Caco-2 (cell line): ENCODE measurements around the gene EMILIN2. TPM values are rescaled to one million over a fixed set of nuclear protein-coding genes. Genes with fewer than 3 reads are reported as not detected.

Experiments
- BruUV-seq: library from RNA; stranded (reverse); fragments of 400-500 nt; replicated peaks from 2 replicates; lab custom pipeline; 2021; lab: Mats Ljungman, UMichigan
- CTCF ChIA-PET: fragments of 300-600 bp; sonication (Branson Sonifier 250); formaldehyde crosslinking; loops from one replicate; lab custom pipeline; 2022; ENCODE audit warnings: antibody characterized with exemption; lab: Charles Lee
- POLR2A ChIA-PET: fragments of 300-600 bp; sonication (Branson Sonifier 250); formaldehyde crosslinking; loops from one replicate; lab custom pipeline; 2022; ENCODE audit warnings: antibody characterized with exemption; lab: Charles Lee
- DNase-seq, 2 experiments: peaks; one replicate each; pipeline versions ENCODE4 v3.0.0 to v3.0.0-alpha.2; 2020 to 2022
- H3K27me3 ChIP-seq: replicated peaks from 2 replicates; pipeline ENCODE4 v1.6.0; 2011; ENCODE audit warnings: low read length; ENCODE audit not compliant: control insufficient read depth, insufficient read depth
- H3K36me3 ChIP-seq: 2 replicates; pipeline ENCODE4 v1.5.1; 2011; ENCODE audit warnings: low read length; ENCODE audit not compliant: control insufficient read depth, insufficient read depth
- H3K4me1 ChIP-seq: fragments of 250-450 bp; sonication (Bioruptor Pico); 2 replicates; pipeline ENCODE4 v1.5.1; 2020; ENCODE audit warnings: mild to moderate bottlenecking
- H3K4me3 ChIP-seq: 2 replicates; pipeline ENCODE4 v1.5.1; 2011; ENCODE audit warnings: low read depth, mild to moderate bottlenecking, control low read depth, low read length
- H3K9me3 ChIP-seq: fragments of 250-450 bp; sonication (Bioruptor Pico); 2 replicates; pipeline ENCODE4 v1.5.1; 2020; ENCODE audit warnings: mild to moderate bottlenecking, moderate library complexity
- H3K27ac Mint-ChIP-seq: one replicate; pipeline ENCODE4 v1.8.0; 2022; ENCODE audit warnings: mixed read lengths; ENCODE audit not compliant: unreplicated experiment
- H3K27me3 Mint-ChIP-seq: one replicate; pipeline ENCODE4 v1.8.0; 2022; ENCODE audit warnings: mixed read lengths; ENCODE audit not compliant: insufficient read depth, unreplicated experiment
- H3K36me3 Mint-ChIP-seq: one replicate; pipeline ENCODE4 v1.8.0; 2022; ENCODE audit warnings: mild to moderate bottlenecking, mixed read lengths; ENCODE audit not compliant: insufficient read depth, unreplicated experiment
- H3K4me1 Mint-ChIP-seq: one replicate; pipeline ENCODE4 v1.8.0; 2022; ENCODE audit warnings: low read depth, mixed read lengths; ENCODE audit not compliant: unreplicated experiment
- H3K4me3 Mint-ChIP-seq: one replicate; pipeline ENCODE4 v1.8.0; 2022; ENCODE audit warnings: mild to moderate bottlenecking, moderate library complexity, mixed read lengths; ENCODE audit not compliant: unreplicated experiment
- H3K9me3 Mint-ChIP-seq: one replicate; pipeline ENCODE4 v1.8.0; 2022; ENCODE audit warnings: mixed read lengths; ENCODE audit not compliant: unreplicated experiment
- CTCF ChIP-seq, 2 experiments: fragments of 200-600 bp in 1 of 2; IDR thresholded peaks; 1 replicate in 1 of 2; 2 replicates in 1 of 2; pipeline versions ENCODE4 v1.5.1 to v1.8.0; 2011 to 2022; ENCODE audit warnings: antibody characterized with exemption in 1 of 2, control low read depth in 1 of 2, inconsistent platforms in 1 of 2, low read depth in 1 of 2, low read length in 1 of 2, mild to moderate bottlenecking in 1 of 2, moderate library complexity in 1 of 2; ENCODE audit not compliant: insufficient read depth in 1 of 2, severe bottlenecking in 1 of 2, unreplicated experiment in 1 of 2
- intact Hi-C: fragments of 100-400 bp; cut with micrococcal nuclease; formaldehyde crosslinking; loops from one replicate; pipeline ENCODE4 v1.10.0; 2022; ENCODE audit not compliant: unreplicated experiment
- total RNA-seq: library from RNA; stranded (reverse); gene quantifications from 2 replicates; pipeline ENCODE4 v1.2.3, GENCODE V29; 2022

Gene EMILIN2
- total RNA-seq, 1 experiment from 2014 or later: 53.4 TPM

DNA sequence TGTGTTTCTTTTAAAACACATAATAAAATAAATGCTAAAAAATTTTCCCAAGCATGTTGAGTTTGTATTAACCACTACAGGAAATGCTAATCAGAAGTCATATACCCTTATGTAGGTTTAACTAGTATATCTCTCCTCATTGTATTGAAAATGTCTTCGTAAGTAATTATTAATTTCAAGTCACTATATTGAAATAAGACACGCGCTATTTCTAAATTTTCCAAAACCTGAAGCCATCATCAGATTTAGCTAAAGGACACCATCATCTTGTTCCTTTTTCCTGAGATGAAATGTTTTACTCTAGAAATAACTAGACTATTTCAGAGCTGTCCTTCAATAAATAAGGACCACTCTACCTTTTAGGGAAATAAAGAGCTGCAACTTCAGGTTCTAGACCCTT lies 87.2 kb downstream of the EMILIN2 start:
- ChIA-PET POLR2A (no interaction called here), CTCF (interaction anchor here (1.8 kb wide), 1 partner anchor 218 kb away, joined by 4 read pairs; no protein-coding TSS in a partner anchor)
- Histone ChIP-seq H3K36me3 (peaks cover 4% of the 10 kb centered on the region), H3K4me3 (no peak overlapping the region), H3K9me3 (no peaks in the 10 kb centered on the region), H3K27me3 (no peaks in the 10 kb centered on the region), H3K4me1 (peaks cover 6% of the 10 kb centered on the region)
- Mint-ChIP-seq H3K4me3 (no peak overlapping the region), H3K27ac (no peak overlapping the region), H3K27me3 (no peaks in the 10 kb centered on the region), H3K4me1 (peaks cover 6% of the 10 kb centered on the region), H3K9me3 (no peaks in the 10 kb centered on the region), H3K36me3 (peaks cover 44% of the 10 kb centered on the region)
- no TSS peak for BruUV-seq
- DNase-seq: no peak
- no peak for TF ChIP-seq CTCF (IDR thresholded peaks at IDR 0.05; ENCODE audit: insufficient read depth in 1 of 2, low read depth in 1 of 2, low read length in 1 of 2, severe bottlenecking in 1 of 2, unreplicated experiment in 1 of 2)
- intact Hi-C loops: loop anchor here (5.0 kb wide), 1 partner anchor 733 kb away; no protein-coding TSS in a partner anchor

- peaks cover 21% of the 10 kb centered on the region for H3K4me1 ChIP-seq
- POLR2A ChIA-PET: no interaction called here
- no peaks in the 10 kb centered on the region for H3K9me3 Mint-ChIP-seq
- no TSS peak for BruUV-seq
- H3K4me1 Mint-ChIP-seq: peaks cover 6% of the 10 kb centered on the region
- H3K36me3 ChIP-seq: peaks cover 4% of the 10 kb centered on the region
- no peak overlapping the region for H3K4me3 Mint-ChIP-seq
- TF ChIP-seq CTCF (IDR thresholded peaks at IDR 0.05; ENCODE audit: insufficient read depth in 1 of 2, low read depth in 1 of 2, low read length in 1 of 2, severe bottlenecking in 1 of 2, unreplicated experiment in 1 of 2): no peak
- peaks cover 33% of the 10 kb centered on the region for H3K36me3 Mint-ChIP-seq
- CTCF ChIA-PET: no interaction called here
- H3K27me3 Mint-ChIP-seq: no peaks in the 10 kb centered on the region
- no peak overlapping the region for H3K27ac Mint-ChIP-seq
- no peaks in the 10 kb centered on the region for H3K9me3 ChIP-seq
- DNase-seq: no peak
- intact Hi-C loops: no loop called here
- no peak overlapping the region for H3K4me3 ChIP-seq
- H3K27me3 ChIP-seq: no peaks in the 10 kb centered on the region
These were observed 88.8 kb downstream of the EMILIN2 start for GRCh38 chr18:2935438-2936192.

DNA sequence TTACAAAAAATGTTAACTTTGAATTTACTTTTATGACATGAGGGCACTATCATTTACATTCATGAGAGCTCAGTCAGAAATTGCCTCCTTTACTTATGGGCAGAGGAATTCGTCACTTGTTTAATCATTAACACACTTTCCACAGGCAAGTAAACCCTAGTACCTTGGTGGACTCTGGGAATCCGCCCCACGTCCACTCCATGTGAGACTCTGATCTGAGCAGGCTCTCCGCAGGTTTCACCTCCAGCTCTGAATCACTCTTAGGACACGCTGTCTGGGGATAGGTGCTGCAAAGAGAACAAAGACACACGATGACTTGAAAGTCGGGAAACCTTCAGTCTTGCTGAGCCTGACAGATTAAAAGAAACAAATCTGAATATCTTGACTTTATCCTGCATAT lies 92.5 kb downstream of the EMILIN2 start:
- peak; percentile 76 to 87 for DNase-seq

More for the DNA sequence above, 92.5 kb downstream of the EMILIN2 start:
- H3K4me3 ChIP-seq: no peak overlapping the region
- H3K27ac Mint-ChIP-seq: no peak overlapping the region
- H3K4me1 Mint-ChIP-seq: no peaks in the 10 kb centered on the region
- H3K9me3 ChIP-seq: no peaks in the 10 kb centered on the region
- peaks cover 25% of the 10 kb centered on the region for H3K36me3 Mint-ChIP-seq
- intact Hi-C loops: loop anchor here (1.0 kb wide), 2 partner anchors 46 to 124 kb away; no protein-coding TSS in a partner anchor
- H3K36me3 ChIP-seq: peaks cover 4% of the 10 kb centered on the region
- ChIA-PET POLR2A (interaction anchor here (1.0 to 1.5 kb wide), 2 partner anchors 8 to 308 kb away, joined by 5 to 9 read pairs; partner anchors contain the start of gene MYL12A), CTCF (interaction anchor here (0.6 to 1.2 kb wide), 4 partner anchors 45 to 308 kb away, joined by 3 read pairs; no protein-coding TSS in a partner anchor)
- no peak for TF ChIP-seq CTCF (IDR thresholded peaks at IDR 0.05; ENCODE audit: insufficient read depth in 1 of 2, low read depth in 1 of 2, low read length in 1 of 2, severe bottlenecking in 1 of 2, unreplicated experiment in 1 of 2)
- H3K9me3 Mint-ChIP-seq: no peaks in the 10 kb centered on the region
- no TSS peak for BruUV-seq
- H3K27me3 ChIP-seq: no peaks in the 10 kb centered on the region
- peaks cover 22% of the 10 kb centered on the region for H3K4me1 ChIP-seq
- H3K27me3 Mint-ChIP-seq: no peaks in the 10 kb centered on the region
- peak overlapping the region; percentile 45 for H3K4me3 Mint-ChIP-seq
